ENCODE data around the gene PLCG1. TPM values are rescaled to one million over a fixed set of nuclear protein-coding genes. Genes with fewer than 3 reads are reported as not detected.

Gene PLCG1
- total and polyA plus RNA-seq, 2 experiments from 2014 or later: 27.4 to 206 TPM

GRCh38 chr20:41161886-41162285 lies 24.5 kb downstream of the PLCG1 start:
- H2AFZ ChIP-seq: no peak overlapping the region
- no peaks in the 10 kb centered on the region for H3K9me2 ChIP-seq (ENCODE audit: insufficient read depth)
- no peak for TF ChIP-seq NANOG (IDR thresholded peaks at IDR 0.05; ENCODE audit: borderline replicate concordance)
- TF ChIP-seq EZH2 (IDR thresholded peaks at IDR 0.05; ENCODE audit: low read depth, unreplicated experiment): no peak
- no peak for TF ChIP-seq ETS1 (IDR thresholded peaks at IDR 0.05)
- TF ChIP-seq ZNF331 (CRISPR knock-in tag; IDR thresholded peaks at IDR 0.05; ENCODE audit: low read depth): no peak
- no peak for TF ChIP-seq POLR2AphosphoS5 (IDR thresholded peaks at IDR 0.05; ENCODE audit: low read depth)
- TF ChIP-seq STAT1 (IDR thresholded peaks at IDR 0.05; ENCODE audit: unreplicated experiment): no peak
- no peak for TF ChIP-seq REST (IDR thresholded peaks at IDR 0.05; ENCODE audit: unreplicated experiment)
- no peak for TF ChIP-seq EZH2phosphoT487 (IDR thresholded peaks at IDR 0.05; ENCODE audit: unreplicated experiment)
- no peak overlapping the region for H3K4me3 Mint-ChIP-seq
- H3K4me2 ChIP-seq: no peak overlapping the region
- peaks cover 5% of the 10 kb centered on the region for H3K27me3 Mint-ChIP-seq (ENCODE audit: insufficient read depth, low read depth, poor library complexity)
- H3K27me3 ChIP-seq (ENCODE audit: insufficient read depth): no peaks in the 10 kb centered on the region
- peaks cover 71% of the 10 kb centered on the region for H3K36me3 Mint-ChIP-seq (ENCODE audit: low read depth)
- H3F3A ChIP-seq (replicated peaks; ENCODE audit: low read depth): no peaks in the 10 kb centered on the region
- H3K9me3 Mint-ChIP-seq: no peaks in the 10 kb centered on the region
- no peak overlapping the region for H3K27ac ChIP-seq (ENCODE audit: low read depth)
- H3K4me1 ChIP-seq (ENCODE audit: insufficient read depth): no peaks in the 10 kb centered on the region
- no peak overlapping the region for H3K4me3 ChIP-seq
- DNase-seq (ENCODE audit: low spot score): no peak
- H3K79me2 ChIP-seq (replicated peaks; ENCODE audit: insufficient read depth): peaks cover 32% of the 10 kb centered on the region
- no peak; the same call in 2 of the 3 replicates for ATAC-seq
- peaks cover 15% of the 10 kb centered on the region; the same call in 1 of the 2 replicates for H3K36me3 ChIP-seq (ENCODE audit: insufficient read depth)
- peaks cover 30% of the 10 kb centered on the region for H4K20me1 ChIP-seq (replicated peaks; ENCODE audit: insufficient read depth)
- H3K27ac Mint-ChIP-seq: no peak overlapping the region
- peaks cover 15% of the 10 kb centered on the region for H3K4me1 Mint-ChIP-seq

GRCh38 chr20:41162396-41162795 lies 25.1 kb downstream of the PLCG1 start:
- no peaks in the 10 kb centered on the region for H3F3A ChIP-seq (replicated peaks; ENCODE audit: low read depth)
- H3K27me3 Mint-ChIP-seq (ENCODE audit: insufficient read depth, low read depth, poor library complexity): peaks cover 5% of the 10 kb centered on the region
- peaks cover 10% of the 10 kb centered on the region for H3K4me1 Mint-ChIP-seq
- no peak overlapping the region for H2AFZ ChIP-seq
- DNase-seq (ENCODE audit: low spot score): no peak
- H3K4me3 ChIP-seq: no peak overlapping the region
- H3K9me3 Mint-ChIP-seq: no peaks in the 10 kb centered on the region
- peaks cover 27% of the 10 kb centered on the region for H3K79me2 ChIP-seq (replicated peaks; ENCODE audit: insufficient read depth)
- H3K4me2 ChIP-seq: no peak overlapping the region
- no peak overlapping the region for H3K27ac ChIP-seq (ENCODE audit: low read depth)
- peaks cover 26% of the 10 kb centered on the region for H4K20me1 ChIP-seq (replicated peaks; ENCODE audit: insufficient read depth)
- H3K4me3 Mint-ChIP-seq: no peak overlapping the region
- no peak for ATAC-seq
- no peaks in the 10 kb centered on the region for H3K9me2 ChIP-seq (ENCODE audit: insufficient read depth)
- TF ChIP-seq STAT1 (IDR thresholded peaks at IDR 0.05; ENCODE audit: unreplicated experiment) (no peak), EZH2phosphoT487 (IDR thresholded peaks at IDR 0.05; ENCODE audit: unreplicated experiment) (no peak), NANOG (IDR thresholded peaks at IDR 0.05; ENCODE audit: borderline replicate concordance) (no peak)
- no peak overlapping the region for H3K27ac Mint-ChIP-seq
- peaks cover 15% of the 10 kb centered on the region; the same call in 1 of the 2 replicates for H3K36me3 ChIP-seq (ENCODE audit: insufficient read depth)
- no peaks in the 10 kb centered on the region for H3K27me3 ChIP-seq (ENCODE audit: insufficient read depth)
- H3K36me3 Mint-ChIP-seq (ENCODE audit: low read depth): peaks cover 76% of the 10 kb centered on the region
- no peaks in the 10 kb centered on the region for H3K4me1 ChIP-seq (ENCODE audit: insufficient read depth)

Measured in GM23338 (cell line).